ENCODE data around the gene IPO13.

The IPO13 gene

GRCh38 chr1:43970911-43971310 is 24.2 kb downstream of the IPO13 start:
- H3K27ac ChIP-seq, result no peak overlapping the region
- DNase-seq (ENCODE audit: low read depth, low spot score), result no peak

DNA sequence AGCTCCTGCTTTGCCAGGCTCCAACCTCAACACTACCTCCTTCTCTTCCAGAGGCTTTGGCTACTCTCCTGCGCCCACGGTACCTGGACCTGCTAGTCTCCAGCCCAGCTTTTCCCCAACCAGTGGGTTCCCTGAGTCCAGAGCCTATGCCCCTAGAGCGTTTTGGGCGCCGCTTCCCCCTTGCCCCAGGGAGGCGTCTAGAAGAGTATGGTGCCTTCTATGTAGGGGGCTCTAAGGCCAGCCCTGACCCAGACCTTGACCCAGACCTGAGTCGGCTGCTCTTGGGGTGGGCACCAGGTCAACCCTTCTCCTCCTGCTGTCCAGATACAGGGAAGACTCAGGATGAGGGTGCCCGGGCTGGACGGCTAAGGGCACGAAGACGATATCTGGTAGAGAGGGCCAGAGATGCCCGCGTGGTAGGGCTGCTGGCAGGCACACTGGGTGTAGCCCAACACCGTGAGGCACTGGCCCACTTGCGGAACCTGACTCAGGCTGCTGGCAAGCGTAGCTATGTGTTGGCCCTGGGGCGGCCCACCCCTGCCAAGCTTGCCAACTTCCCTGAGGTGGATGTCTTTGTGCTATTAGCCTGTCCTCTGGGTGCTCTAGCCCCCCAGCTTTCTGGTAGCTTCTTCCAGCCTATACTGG is 24.7 kb downstream of the IPO13 start:
- DNase-seq (ENCODE audit: low read depth, low spot score), result no peak
- no peak overlapping the region for H3K27ac ChIP-seq

GRCh38 chr1:43973981-43974442 is 27.3 kb downstream of the IPO13 start:
- no peak for DNase-seq (ENCODE audit: low read depth, low spot score)
- peak overlapping the region; percentile 66 for H3K27ac ChIP-seq

GRCh38 chr1:43974443-43975248 is 27.9 kb downstream of the IPO13 start, which contains the start of gene ATP6V0B:
ATP6V0B (plus strand) TSS chr1:43974960; CDS start chr1:43975041, 81 bp downstream.
- peak within 1 kb of the TSS; percentile 66 for H3K27ac ChIP-seq
- DNase-seq (ENCODE audit: low read depth, low spot score), result peak; percentile 62

DNA sequence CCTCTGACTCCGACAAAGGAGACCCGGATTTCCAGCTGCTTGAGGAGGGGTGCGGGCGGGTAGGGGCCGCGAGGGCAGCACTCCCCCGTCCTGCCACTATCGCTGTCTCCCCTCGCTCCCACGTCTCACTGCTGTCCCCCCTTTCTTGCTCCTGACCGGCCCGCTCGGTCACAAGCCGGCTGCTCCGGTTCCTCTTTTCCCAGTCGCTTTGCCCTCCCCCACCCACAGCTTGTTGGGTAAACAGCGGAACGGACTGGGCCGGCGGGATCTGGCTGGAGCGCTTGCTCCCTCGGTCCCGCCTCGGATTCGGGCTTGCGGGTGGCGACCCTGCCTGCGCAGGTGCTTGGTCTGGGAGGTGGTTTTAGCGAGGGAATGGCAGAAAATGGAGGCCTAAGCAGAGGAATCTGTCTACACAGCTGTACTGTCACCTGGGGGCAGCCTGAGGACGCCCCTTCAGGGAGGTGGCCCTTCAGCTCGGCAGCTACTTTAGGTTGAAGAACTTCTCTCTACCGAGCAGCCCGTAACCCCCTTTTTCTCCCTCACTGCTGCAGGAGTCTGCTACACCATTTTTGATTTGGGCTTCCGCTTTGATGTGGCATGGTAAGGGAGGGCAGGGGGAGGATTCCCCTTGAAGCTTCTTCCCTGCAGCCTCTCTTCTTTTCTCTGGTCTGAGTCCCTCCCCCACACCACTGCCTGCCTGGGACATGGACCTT is 28.7 kb downstream of the IPO13 start:
- DNase-seq (ENCODE audit: low read depth, low spot score), result no peak

GRCh38 chr1:43976045-43976444 is 29.3 kb downstream of the IPO13 start:
- no peak overlapping the region for H3K27ac ChIP-seq

More for the DNA sequence above, 28.7 kb downstream of the IPO13 start:
- peak overlapping the region; percentile 66 for H3K27ac ChIP-seq

GRCh38 chr1:43976890-43977289 is 30.1 kb downstream of the IPO13 start:
- no peak for DNase-seq (ENCODE audit: low read depth, low spot score)
- H3K27ac ChIP-seq, result no peak overlapping the region

More at GRCh38 chr1:43976045-43976444, 29.3 kb downstream of the IPO13 start:
- DNase-seq (ENCODE audit: low read depth, low spot score), result no peak

GRCh38 chr1:43977376-43978263 is 30.9 kb downstream of the IPO13 start:
- no peak overlapping the region for H3K27ac ChIP-seq
- no peak for DNase-seq (ENCODE audit: low read depth, low spot score)

- DNase-seq (ENCODE audit: low read depth, low spot score), result no peak
- peak overlapping the region; percentile 84 for H3K27ac ChIP-seq
Observed at GRCh38 chr1:43978264-43978550, 31.5 kb downstream of the IPO13 start.

DNA sequence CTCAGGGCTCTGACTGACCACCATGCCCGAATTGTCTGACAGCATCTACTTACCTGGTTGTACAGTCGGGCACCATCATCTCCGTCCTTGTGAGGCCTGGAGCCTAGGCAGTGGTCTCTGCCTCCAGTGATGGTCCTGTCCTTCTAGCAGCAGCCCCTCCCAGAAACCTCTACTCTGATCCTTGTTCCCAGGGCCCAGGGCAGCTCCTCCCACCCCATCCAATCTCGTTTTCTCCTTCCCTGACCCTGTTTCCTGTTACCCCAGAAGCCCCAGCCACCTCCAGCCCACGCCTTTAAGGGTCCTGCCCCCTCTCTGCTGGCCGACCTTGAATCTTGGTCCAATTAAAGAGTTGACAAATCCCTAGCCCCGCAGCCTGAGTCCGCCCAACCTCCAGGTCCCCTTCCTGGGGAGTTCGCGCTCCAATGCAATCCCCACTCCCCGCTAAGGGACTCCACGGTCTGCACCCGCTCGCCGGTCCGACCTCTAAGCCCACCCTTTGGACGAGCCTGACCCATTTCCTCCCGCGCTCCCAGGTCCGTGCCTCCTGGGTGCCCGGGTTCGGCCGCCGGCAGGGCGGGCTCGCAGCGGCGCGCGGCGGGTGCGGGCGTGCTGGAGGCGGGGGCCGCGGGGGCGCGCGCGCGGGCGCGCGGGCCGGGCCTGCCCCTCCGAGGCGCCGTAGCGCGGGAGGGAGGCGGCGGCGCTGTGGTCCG is 32.0 kb downstream of the IPO13 start, which contains the start of gene B4GALT2:
Gene B4GALT2 (plus strand): TSS at position 660 of the 710 bp plus-strand sequence. CDS start 1,951 bp downstream, outside the sequence.
- DNase-seq (ENCODE audit: low read depth, low spot score), result no peak
- H3K27ac ChIP-seq, result peak within 1 kb of the TSS; percentile 84

GRCh38 chr1:43979261-43979527 is 32.4 kb downstream of the IPO13 start:
- DNase-seq (ENCODE audit: low read depth, low spot score), result no peak
- peak overlapping the region; percentile 84 for H3K27ac ChIP-seq

GRCh38 chr1:43979528-43980254 is 32.9 kb downstream of the IPO13 start:
- peak overlapping the region; percentile 84 for H3K27ac ChIP-seq

DNA sequence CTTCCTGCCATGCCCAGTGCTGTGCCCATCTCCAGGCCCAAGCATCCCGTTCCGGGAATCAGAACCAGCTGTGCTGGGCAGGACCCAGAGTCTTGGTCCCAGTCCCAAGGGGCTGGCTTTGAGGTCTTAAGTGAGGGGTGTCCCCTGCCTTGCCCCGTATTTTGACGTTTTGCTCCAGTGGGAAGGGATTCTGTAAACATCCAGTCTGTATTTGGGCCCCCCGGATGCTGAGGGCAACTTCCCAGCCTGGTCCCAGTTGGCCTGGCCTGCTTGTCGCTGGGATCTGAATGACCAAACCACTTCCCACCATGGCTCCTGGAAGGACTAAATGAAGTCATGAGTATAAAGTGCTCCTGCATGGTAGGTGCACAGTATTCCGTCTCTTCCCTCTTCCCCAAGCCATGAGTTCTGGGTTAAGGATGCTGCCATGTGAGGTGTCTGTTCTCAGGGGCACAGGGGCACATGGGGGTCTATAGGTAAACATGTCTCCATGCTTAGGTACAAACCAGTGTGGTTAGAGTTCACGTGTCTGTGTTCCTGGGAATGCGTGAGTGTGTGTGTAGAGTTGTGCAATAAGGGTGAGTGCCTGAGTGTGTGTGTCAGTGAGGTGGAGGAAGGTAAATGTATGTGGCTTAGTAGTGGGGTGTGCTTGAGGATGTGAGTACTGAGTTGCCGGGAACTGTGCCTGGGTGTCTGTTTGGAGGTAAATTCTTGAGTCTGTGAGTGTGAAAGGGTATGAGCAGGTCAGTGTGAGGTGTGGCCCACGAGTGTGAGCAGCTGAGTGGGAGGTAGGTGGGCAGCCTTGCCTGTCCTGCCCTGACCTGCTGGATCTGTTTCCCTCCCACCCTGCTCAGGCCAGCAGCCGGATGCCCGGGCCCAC is 33.7 kb downstream of the IPO13 start:
- peak overlapping the region; percentile 84 for H3K27ac ChIP-seq
- DNase-seq (ENCODE audit: low read depth, low spot score), result peak; percentile 70

More at GRCh38 chr1:43979528-43980254, 32.9 kb downstream of the IPO13 start:
- no peak for DNase-seq (ENCODE audit: low read depth, low spot score)

GRCh38 chr1:43981135-43981491 is 34.4 kb downstream of the IPO13 start:
- H3K27ac ChIP-seq, result peak overlapping the region; percentile 84

GRCh38 chr1:43981636-43982035 is 34.9 kb downstream of the IPO13 start:
- no peak for DNase-seq (ENCODE audit: low read depth, low spot score)
- peak overlapping the region; percentile 84 for H3K27ac ChIP-seq

More at GRCh38 chr1:43981135-43981491, 34.4 kb downstream of the IPO13 start:
- DNase-seq (ENCODE audit: low read depth, low spot score), result no peak

GRCh38 chr1:43982241-43982640 is 35.5 kb downstream of the IPO13 start:
- H3K27ac ChIP-seq, result no peak overlapping the region
- DNase-seq (ENCODE audit: low read depth, low spot score), result no peak

- no peak for DNase-seq (ENCODE audit: low read depth, low spot score)
- no peak overlapping the region for H3K27ac ChIP-seq
Observed at GRCh38 chr1:43982808-43983207, 36.1 kb downstream of the IPO13 start.
